NCI-H226 (cell line): Measurements from ENCODE around the gene CAST.
A peak's percentile ranks its signal among the peaks of the same experiment; 100 is the strongest.

Experiments used
- DNase-seq: peaks from one replicate; pipeline ENCODE4 v3.0.0-alpha.2; 2015

The CAST gene

DNA sequence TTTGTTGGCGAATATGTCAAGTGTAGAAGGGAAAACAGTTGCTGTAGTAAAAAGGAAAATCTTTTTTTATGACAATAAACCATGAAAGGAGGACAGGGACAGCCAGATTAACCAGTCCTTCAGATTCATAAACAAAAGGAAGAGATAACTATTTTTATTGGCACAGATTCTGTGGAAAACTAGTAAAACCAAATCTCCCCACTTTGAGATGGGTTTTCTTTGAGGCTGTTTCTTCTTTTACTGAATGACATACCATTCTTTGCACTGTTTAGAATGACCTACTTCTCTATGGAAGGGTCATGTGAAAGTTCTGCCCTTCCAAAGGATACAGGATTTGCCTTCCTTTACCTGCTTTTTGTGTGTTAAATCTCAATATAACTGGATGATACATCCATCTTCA lies 13.7 kb downstream of the CAST start:
- DNase-seq, result no peak

DNA sequence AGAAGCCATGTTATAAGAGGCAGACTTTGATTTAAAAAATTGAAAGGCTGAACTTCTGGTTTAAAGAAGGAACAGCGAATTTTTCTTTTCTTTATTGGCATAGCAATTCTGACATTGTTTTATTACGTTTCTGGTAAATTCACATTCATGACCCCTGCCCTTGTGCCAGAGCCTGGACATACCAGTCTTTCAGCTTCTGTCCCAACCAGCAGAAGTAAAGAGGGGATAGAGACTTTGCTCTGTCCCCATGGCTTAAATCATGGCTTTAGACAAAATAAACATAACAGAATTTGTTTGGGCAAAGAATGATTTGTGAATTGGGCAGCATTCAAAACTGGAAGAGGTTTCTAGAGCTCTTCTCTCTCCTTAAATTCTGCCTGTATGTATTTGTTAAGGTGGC lies 15.3 kb downstream of the CAST start:
- no peak for DNase-seq

DNA sequence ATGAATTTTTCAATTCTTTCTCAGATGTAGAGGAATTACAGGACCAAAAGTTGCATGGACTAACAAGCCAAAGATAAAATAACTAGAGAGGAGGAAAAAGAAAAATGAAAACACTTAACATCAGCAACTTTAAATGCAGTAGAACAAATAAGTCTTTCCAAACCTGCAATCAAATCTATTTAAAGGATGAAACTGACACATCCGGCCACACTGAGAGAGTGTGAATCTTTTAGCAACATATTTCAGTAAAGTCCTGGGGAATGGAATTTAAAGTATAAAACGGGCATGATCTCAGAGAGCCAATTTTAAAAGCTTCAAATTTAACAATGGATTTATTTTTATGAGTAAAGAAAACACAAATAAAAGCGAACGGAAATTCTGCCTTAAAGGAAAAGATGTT lies 17.1 kb downstream of the CAST start:
- DNase-seq, result no peak

DNA sequence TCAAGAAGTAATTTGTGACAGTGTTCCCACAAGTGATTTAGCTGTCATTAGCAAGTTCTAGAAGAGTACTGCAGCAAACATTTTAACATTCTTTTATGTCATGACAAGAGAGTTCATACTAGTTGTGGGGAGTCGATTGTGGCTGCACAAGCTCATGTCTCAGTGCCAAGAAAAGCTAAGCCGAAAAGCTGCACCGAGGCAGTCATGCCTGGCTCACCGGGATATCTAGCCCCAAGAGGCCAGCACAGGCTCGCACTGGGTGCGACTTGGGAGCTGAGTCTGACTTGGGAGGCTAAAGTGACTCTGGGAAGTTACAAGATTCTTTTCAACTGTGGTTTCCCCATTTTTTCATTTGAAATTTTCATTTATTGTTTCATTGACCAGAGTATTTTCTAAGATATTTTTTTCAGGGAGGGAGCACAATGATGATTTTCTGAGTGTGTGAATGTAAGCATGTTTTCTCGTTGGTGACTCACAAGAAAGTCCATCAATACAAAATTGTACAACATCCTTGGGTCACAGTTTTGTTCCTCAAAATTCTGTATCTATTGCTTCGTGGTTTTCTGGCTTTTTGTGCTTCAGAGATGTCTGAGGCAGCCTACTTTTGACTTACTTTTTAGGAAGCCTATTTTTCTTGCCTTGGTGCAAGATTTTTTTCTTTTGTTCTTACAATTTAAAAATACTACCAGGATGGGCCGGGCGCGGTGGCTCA lies 18.7 kb downstream of the CAST start:
- no peak for DNase-seq

DNA sequence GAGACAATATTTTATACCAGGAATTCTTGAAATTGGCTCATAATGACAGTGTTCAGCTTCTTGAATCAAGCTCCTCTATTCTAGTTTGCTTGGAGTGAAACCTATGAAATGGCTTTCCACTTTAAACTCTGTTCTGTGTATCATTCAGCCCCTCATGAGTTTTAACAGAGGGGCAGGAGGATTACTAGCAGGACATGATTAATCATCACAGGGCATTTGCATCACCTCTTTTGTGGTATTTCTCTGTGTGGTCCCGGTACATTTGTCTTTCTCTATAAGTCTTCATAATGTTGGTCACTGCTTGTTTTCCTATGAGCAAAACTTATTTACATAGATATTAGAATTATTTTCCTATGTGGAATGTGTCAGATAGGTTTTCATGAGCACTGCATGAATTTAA lies 21.2 kb downstream of the CAST start:
- DNase-seq, result no peak

DNA sequence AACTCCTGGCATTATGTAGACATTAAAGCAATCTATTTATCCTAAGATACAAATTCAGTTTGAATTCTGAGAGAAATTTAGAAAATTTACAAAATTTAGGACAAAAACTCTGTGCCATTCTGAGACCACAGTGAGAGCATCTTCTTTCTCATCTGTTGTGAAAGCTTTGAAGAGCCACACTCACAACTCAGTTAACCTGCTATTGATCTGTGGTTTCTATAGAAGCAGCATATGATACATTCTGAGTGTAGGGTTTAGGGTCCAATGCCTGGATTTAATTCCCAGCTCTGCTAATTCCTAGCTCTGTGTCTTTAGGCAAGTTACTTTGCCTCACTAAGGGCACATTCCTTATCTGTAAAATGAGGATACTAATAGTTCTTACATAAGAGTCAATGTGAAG lies 21.6 kb downstream of the CAST start:
- no peak for DNase-seq

DNA sequence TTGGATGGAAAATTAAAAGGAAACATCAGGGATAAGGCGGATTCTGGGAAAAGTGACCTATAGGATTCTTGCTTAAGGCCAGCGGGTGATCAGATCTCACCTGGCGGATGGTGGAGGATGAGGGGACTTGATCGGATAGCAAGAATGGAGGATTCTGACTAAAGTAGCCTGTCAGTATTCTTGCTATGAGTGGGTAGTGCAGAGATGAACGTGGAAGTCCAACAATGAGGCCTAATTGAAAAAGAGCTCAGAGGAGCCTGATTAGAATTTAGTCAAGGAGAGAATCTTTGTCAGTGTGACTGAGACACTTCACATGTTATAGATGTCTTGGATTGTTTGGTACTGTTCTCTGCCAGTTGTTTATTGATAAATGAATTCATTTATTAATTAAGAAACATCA lies 24.9 kb downstream of the CAST start:
- no peak for DNase-seq

DNA sequence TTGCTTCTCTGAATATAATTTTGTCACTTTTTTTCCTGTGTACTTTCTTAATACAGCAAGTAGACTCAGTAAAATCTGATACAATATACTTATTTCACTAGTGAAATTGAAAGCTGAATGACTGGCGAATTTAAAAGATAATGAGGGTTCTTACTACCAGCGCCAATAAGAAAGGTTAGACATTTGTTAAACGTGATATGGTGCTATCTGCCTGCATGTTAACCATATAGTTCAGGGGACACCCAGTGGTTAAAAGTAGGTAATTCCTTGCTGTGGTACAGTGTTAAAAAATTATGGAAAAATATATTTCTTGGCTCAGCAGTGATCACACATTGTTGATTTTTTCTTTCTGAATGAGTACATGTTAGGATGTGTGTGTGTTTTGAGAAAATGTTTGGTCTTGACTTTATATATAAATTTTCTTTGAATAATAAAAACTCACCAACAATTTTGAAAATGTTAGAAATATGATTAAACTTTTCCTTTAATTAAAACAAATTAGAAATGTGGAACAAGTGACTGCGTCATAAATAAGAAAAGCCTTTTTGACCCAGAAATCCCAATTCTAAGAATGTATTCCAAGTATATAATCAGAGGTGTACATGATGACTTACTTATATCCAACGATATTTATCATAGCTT lies 25.8 kb downstream of the CAST start:
- peak; percentile 32 for DNase-seq

DNA sequence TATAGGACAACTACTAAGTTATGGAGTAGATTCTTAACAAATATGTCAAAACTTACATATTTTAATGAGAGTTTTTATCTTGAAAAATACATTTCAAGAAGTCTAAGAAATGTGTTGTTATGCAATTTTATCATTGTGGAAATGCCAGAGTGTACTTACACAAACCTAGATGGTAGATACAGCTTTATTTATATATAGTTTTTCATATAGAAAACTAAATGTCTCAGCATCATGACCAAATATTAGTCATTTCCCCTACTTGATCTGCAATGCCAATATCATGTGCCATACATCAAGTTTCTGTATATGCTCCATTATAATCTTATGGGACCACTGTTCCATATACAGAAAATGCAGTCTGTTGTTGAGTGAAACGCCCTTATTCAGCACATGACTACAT lies 28.7 kb downstream of the CAST start:
- DNase-seq, result no peak

DNA sequence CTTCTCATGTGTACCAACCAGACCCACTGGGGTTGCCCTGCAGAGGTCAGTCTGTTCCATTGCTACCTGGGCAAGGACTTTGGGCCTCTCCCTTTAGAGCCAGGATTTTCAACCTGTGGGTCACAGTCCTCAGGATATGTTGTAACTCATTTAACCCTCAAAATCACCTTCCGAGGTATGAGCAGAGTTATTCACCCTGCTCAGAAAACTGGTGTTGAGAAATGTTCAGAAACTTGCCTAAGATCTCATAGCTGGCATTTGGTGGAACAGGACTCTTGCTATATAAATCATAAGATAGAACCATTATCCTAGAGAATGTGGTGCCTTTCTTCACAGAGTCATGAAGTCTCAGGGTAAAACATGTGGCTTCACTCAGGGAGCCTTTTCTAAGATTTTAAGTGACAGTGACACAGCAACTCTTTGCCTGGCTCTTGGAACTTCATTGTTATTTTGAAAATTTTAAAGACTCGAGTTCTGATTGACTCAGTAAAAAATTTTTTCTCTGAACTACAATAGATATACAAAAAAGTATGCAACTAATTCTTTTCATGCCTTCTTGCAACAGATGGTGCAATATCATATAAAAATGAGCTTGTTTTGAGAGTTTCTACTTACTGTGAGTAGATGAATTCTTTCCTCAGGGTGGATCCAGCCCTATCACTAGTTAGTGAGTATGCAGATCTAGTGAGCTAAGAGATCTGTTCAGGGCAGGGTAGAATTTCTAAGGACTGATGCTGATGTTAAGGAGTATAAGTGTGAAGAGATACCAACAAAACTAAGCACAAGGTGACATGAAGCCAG lies 29.5 kb downstream of the CAST start:
- DNase-seq, result peak; percentile 21

DNA sequence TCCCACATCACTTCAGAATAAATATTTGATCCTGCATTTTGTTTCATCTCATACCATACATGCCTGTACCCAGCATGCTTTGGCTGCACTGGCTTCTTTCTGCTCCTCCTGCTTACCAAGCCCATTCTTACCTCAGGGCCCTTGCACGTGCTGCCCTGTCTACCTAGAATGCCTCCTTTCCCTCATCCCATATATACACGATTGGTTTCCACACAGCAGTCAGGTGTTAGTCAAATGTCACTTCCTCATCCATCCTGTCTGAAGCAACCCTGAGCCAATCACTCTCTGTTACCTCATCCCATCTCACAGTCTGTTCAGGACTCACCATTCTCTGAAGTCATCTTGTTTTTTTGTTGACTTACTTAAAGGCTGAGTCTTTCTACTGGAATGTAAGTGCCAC lies 30.3 kb downstream of the CAST start:
- peak; percentile 9 for DNase-seq

DNA sequence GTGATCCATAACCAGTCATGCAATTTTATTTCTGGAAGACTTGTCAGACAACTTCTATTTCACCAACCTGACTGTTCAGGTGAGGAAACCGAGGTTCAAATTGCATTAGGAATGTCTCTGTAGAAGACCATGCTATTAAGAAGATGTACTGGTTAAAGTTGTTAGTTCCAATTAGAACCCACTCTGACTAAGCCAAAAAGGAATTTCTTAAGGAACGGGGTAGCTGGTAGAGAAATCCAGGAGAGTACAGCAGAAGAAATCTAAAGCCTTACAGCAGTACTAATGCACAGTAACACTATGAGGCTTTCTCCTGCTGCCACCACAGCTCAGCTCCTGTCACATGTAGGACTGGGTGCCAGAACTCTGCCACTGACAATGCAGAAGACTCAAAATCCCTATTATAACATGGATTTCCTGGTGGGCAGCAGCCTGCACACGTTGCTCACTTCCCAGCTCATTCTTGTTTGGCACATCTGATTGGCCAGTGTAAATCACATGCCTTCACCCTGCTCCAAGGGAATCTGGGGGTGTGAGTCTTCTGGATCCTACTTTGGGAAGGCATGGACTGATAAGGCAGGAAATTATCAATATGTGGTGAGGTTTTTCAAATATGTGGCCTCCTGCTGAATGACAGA lies 37.1 kb downstream of the CAST start:
- DNase-seq, result peak; percentile 65

DNA sequence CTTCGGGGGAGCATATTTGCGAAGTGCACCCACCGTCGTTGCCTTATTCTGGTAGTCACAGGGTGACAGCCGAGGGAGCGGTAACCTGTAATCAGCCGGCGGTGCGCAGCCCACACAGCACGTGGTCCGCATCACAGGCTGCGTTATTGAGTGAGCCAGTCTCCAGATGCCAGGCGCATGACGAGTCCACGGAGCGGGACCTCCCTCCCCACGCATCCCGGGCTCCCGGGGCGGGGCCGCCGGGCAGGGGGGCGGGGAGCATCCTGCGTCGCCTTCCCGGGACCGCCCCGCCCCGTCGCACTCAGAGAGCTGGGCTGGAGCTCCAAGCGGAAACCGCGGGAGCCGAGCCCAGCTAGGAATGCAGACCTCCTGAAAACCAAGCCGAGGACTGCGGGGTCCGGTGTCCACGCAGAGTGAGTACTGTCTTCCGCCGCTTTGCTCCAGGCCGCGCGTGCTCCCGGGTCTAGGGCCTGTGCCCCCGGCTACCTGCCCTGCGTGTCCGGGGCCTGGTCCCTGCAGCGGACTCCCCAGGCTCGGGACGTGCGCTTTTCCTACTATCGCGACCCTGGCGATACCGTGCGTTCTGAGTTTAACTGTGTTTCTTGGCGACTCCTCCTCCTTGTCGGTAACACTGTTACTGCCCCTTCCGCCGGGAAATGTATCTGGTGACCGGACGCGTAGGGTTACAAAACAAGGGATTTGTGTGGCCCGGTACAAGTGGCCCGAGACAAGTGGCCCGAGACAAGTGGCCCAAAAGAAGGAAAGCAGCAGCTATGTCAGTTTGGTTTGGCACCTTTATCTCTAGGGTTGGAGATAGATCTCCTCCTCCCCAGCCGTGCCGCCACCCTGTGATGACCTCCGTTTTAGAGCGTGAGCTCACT lies 40.6 kb downstream of the CAST start:
- peak; percentile 97 for DNase-seq

DNA sequence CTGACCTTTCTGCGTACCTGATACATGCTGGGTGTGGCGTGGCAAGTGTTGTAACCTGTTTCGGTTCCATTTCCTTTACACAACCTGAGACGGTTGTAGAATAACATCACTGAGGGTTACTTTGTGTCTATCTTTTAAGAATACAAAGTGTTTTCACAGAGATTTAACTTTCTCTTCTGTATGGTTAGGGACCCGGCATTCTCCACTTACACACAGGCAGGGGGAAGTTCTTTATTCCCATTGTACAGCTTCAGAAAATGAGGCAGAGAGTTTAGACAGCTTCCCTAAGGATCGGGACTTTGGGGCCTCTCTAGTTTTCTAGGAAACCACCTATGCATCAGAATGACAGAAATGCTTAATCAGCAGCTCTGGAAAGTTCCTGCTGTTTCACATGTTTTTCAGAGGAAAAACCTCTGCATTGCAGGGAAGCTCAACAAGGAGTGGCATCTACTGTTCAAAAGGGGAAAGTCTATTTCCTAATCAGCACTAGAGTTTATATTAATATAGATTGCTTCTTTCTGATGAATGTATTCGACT lies 41.3 kb downstream of the CAST start:
- peak; percentile 62 for DNase-seq

DNA sequence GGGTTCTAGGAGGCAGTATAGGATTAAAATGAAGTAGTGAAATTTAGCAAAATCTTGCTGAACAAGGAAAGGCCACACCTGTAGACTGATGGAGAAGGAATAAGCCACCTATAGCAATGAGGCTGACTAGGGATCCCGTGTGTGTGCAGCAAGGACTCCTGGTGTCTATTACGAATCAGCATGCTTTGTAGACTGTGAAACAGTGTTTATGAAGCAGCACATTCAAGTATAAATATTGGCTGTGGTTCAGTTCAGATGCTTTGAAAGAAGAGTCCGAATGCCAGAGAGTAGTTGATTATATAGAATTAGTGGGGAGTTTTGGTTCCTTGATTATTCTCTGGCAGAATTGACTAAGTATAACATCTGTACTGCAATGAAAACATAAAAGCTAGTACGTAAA lies 41.8 kb downstream of the CAST start:
- DNase-seq, result no peak

DNA sequence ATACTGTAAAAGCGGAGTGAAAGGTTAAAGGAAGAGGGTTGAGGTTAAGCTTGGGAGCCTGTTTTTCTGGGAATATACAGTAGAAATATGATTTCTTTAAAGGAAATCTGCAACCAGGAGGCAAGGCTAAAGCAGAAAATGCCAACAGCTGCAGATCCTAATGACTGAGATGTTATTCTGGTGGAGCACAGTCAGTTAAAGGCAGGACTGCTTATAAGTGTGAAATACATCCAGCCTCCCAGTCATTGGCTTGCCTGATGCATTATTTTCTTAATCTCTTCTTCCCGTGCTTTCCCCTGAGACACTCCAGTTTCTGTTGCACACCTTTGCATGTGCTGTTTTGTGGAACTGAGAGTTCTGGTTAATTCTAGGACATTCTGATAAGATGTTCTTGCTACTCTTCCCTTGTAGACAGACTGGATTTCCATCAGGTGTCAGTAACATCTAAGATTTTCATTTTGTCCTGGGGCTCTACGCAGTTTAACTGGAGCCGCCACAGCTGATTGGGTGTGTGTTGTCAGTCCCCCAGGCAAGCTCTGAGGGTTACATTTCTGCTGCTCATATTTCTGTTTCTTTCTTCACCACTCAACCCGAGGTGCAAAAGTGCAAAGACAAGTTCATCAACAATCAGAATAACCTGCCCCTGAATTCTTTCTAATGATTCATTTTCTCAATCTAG lies 44.4 kb downstream of the CAST start:
- no peak for DNase-seq

DNA sequence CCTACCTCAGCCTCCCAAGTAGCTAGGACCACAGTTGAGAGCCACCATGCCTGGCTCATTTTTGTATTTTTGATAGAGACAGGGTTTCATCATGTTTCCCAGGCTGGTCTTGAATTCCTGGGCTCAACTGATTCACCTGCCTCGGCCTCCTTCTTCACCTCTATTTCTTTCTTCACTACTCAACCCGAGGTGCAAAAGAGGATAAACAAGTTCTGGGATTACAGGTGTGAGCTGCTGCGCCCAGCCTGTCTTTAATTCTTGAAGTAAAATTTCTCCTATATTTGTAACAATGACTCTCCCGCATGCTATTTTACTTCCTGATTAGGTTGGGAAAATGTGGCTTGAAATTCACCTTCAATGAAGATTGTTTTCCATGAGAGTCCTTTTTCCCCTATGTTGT lies 46.4 kb downstream of the CAST start:
- no peak for DNase-seq

DNA sequence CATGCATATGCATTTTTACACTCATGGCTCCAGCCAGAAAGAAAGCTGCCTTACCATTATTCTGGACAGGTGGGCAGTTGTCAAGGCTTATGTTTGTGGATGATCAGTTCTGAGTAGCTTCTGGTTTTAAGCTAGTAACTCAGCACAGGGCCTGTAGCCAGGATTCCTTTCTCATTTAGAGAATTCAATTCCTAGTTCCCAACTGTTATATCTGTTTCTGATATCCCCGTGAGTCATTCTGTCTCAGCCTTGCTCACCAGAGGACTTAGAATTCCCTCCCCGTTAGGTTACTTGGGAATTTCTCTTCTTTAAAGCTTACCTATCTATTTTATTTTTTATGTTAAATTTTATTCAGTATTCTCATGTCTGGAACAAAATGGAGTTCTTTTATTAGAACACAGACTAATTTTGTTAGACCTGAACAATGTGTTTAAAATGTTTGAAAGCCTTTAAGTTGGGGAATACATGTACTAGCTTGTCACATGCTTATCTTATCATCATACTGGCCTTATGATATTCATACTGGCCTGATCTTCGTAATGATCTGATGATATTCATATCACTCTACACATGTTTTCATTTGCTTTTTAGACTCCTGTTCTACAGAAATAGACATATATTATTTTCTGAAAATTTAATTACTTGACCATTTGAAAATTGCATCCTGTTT lies 47.1 kb downstream of the CAST start:
- peak; percentile 88 for DNase-seq

DNA sequence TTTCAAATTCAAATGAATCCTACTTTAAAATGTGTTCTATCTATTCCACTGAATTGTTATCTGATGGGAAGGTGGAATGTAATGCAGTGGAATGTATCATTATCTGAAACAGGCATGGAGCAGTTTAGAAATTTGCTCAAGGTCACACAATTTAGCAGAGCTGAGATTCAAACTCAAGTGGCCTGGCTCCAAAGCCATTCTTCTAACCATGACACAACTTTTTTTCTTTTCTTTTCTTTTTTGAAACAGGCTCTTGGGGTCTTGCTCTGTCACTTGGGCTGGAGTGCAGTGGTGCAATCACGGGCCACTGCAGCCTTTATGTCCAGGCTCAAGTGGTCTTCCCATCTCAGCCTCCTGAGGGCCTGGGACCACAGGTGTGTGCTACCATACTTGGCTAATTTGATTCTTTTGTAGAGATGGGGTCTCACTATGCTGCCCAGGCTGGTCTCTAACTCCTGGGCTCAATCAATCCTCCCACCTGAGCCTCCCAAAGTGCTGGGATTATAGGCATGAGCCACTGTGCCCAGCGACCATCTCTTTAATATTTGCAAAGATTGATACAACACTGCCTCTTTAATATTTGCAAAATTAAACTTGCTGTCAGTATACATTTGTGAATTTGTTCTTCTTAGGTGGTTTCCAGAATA lies 50.0 kb downstream of the CAST start:
- no peak for DNase-seq

DNA sequence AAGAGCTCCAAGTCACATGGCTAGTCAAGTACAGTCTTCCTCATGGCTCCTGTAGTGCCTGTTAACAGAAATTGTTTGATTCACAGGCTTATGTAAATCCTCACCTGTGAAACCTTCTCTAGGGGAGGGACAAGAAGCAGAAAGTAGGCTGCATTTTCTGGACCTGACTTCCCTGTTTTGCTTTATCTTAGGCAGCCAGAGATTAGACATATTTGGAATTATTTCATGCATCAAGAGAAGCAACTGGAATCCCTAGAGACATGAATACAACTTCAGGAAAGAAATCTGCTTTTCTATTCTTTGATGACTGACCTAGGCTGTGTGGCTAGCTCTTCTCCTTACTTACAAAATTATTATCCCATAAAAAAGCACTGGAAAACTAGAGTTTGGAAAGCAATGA lies 52.3 kb downstream of the CAST start:
- peak; percentile 9 for DNase-seq
